Measurements from ENCODE around the gene AMTN.

AMTN gene

DNA sequence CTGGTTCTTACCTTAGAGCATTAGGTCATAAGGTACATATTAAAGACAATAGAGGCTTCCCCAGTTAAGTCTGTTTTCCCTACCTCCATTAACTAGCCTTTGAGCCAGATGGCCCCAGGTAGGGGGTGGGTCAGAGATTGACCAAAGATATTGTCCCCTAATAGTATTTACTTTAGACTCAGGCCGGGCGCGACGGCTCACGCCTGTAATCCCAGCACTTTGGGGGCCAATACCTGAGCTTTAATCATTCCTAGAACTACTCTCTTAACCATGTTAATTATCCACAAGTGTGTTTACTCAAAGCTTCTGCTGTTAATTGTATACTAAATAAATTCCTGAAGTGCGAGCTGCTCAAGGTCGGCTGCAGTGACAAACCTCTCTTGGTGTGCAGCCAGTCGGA is 45.7 kb downstream of the AMTN start:
- no peak for DNase-seq

DNA sequence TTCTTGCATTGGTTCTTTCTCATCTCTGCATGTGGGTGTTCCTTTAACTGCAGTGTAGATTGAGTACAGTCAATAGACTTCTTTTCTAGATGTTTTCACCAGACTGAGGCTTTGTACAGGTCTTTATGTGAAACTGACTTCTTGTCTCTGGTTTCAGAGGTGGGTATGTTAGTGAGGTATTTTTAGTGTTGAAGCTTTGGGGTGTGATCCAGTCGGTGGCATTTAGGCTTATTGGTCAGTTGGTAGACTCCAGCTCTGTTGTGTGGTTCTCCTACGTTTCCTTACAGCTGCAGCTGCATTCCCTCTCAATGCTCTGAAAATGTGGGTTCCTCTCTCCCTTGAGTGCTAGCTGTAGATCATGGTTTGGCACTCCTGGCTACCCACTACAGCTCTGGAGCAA is 52.4 kb downstream of the AMTN start:
- no peak for DNase-seq

DNA sequence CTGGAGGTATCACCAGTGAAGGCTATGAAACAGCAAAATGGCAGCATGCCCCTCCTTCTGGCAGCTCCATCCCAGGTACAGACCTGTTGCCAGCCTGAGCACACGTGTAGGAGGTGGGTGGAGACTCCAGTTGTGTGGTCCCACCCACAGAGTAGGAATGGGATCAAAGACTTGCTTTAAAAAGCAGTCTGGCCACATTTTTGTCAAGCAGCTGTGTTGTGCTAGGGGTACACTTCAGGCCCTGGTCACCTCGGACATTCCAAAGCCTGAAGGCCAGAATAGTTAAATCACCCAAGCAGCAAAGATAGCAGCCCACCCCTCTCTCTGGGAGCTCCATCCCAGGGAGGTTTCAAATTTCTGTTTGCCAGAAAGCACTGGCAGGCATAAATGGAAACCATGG is 53.4 kb downstream of the AMTN start:
- DNase-seq = no peak

DNA sequence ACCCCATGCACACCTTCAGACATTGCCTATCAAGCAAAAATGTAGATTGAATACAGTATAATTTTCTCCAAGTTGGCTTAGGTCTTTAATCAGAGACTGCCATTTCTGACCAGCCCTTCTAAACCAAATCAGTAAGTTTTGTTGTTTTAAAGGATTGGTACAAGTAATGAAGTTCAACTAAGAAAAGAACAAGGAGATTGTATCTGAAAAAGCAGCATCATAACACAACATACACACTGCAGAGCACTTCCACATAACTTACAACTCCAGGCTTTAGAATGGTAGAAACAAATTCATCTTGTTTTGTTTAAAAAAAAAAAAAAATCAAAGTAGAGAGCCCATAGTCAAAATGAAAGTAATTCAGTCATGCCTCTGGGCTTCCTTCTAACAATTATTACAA is 57.6 kb downstream of the AMTN start:
- no peak for DNase-seq

DNA sequence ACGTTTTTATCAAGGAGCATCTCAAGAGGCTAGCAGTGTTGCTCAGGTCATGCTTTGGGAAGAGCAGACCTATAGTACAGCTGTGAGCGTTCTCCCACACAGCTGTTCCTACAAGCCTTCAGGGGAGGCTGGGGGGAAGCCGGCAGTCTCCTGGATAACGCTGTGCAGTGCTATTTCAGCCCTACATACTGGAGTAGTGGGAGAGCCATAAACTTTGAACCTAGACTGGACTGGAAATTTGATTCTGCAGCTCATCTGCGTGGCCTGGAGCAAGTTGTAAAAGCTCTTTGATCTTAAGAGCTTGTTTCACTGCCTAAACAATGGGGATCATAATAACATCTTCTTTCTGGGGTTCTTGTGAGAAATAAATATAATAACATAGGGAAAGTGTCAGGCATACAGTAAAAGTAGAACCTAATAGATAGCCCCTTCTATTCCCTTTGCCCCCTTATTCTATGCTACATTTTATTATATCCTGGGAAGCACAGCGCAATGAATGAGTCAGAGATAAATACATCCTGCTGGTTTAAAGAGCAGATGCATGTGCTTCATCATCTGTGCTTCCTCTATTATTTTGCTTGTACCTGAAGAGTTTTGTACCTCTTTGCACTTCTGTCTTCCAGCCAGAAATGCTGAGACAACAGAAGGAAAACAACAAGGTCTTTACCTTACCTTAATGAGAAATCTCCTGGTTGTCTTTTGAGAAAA is 59.0 kb downstream of the AMTN start:
- no peak for DNase-seq

DNA sequence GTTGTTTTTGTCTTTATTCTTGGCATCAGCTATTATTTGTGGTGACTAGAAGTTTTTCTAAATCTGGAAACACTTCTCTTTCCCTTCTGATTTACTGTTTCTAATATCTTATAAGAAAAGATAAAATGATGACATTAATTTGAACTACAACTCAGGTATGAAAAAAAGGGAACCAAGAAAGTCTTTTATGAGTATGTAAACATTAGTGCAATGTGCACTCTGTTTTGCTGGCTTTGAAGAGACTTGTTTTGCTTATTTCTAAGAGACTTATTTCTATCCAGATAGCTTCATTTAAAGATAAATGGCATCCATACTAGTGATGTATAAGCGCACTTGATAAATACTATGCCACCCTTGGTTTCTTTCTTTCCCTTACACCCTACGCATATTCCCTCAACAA is 63.6 kb downstream of the AMTN start:
- no peak for DNase-seq
